HEK293T (cell line): ENCODE measurements around the gene MOV10L1.

Experiments used
- FOXA1 ChIP-seq: fragments of 450-650 bp; IDR thresholded peaks from 2 replicates; pipeline ENCODE4 v1.6.1; 2016; ENCODE audit warnings: mild to moderate bottlenecking
- FOXK2 ChIP-seq: fragments of 450-650 bp; IDR thresholded peaks from 2 replicates; pipeline ENCODE4 v1.6.1; 2016; ENCODE audit warnings: mild to moderate bottlenecking
- L3MBTL2 ChIP-seq: fragments of 450-650 bp; conservative IDR thresholded peaks from 2 replicates; pipeline ENCODE4 v1.6.1; 2016; ENCODE audit warnings: mild to moderate bottlenecking
- NFRKB ChIP-seq: fragments of 450-650 bp; IDR thresholded peaks from 2 replicates; pipeline ENCODE4 v1.6.1; 2016; ENCODE audit warnings: mild to moderate bottlenecking, moderate library complexity
- SP1 ChIP-seq: fragments of 450-650 bp; IDR thresholded peaks from 2 replicates; pipeline ENCODE4 v1.6.1; 2017
- ZNF384 ChIP-seq: fragments of 450-650 bp; IDR thresholded peaks from 2 replicates; pipeline ENCODE4 v1.6.1; 2016
- TF ChIP-seq, protein P1 (sequence below): fragments of 450-650 bp; IDR thresholded peaks from 2 replicates; pipeline ENCODE4 v1.6.1; 2016

GRCh38 chr22:50145721-50146438, 56.1 kb downstream of the MOV10L1 start:
- TF ChIP-seq FOXA1 (no peak), L3MBTL2 (no peak), FOXK2 (no peak), SP1 (no peak), ZNF384 (no peak), NFRKB (no peak)
- TF ChIP-seq, protein P1, sequence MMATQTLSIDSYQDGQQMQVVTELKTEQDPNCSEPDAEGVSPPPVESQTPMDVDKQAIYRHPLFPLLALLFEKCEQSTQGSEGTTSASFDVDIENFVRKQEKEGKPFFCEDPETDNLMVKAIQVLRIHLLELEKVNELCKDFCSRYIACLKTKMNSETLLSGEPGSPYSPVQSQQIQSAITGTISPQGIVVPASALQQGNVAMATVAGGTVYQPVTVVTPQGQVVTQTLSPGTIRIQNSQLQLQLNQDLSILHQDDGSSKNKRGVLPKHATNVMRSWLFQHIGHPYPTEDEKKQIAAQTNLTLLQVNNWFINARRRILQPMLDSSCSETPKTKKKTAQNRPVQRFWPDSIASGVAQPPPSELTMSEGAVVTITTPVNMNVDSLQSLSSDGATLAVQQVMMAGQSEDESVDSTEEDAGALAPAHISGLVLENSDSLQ: no peak
